ENCODE measurements around the gene ARSI. TPM values are rescaled to one million over a fixed set of nuclear protein-coding genes. Genes with fewer than 3 reads are reported as not detected.

Gene ARSI
- total RNA-seq, result 1 to 10 TPM in 1 of 4 donors, under 1 TPM in 3; 0.17 to 1.5 (median 0.43) TPM

- no peak for TF ChIP-seq CTCF (IDR thresholded peaks at IDR 0.05; ENCODE audit: low read depth)
These were observed at the start of gene ARSI for GRCh38 chr5:150302301-150303069. Gene ARSI, minus strand, starts transcription at chr5:150302905. Its CDS starts 532 bp downstream, at chr5:150302373.

- TF ChIP-seq CTCF (IDR thresholded peaks at IDR 0.05; ENCODE audit: low read depth), result no peak
These were observed 48.0 kb upstream of the ARSI start for GRCh38 chr5:150350524-150351344.

- no peak for TF ChIP-seq CTCF (IDR thresholded peaks at IDR 0.05; ENCODE audit: low read depth)
These were observed 47.1 kb upstream of the ARSI start for GRCh38 chr5:150349681-150350275.

- TF ChIP-seq CTCF (IDR thresholded peaks at IDR 0.05; ENCODE audit: low read depth), result no peak
These were observed 44.7 kb upstream of the ARSI start for GRCh38 chr5:150347451-150347850.

GRCh38 chr5:150347003-150347402, 44.3 kb upstream of the ARSI start:
- TF ChIP-seq CTCF (IDR thresholded peaks at IDR 0.05; ENCODE audit: low read depth), result no peak

- TF ChIP-seq CTCF (IDR thresholded peaks at IDR 0.05; ENCODE audit: low read depth), result no peak
These were observed 43.9 kb upstream of the ARSI start for GRCh38 chr5:150346592-150346991.

GRCh38 chr5:150345716-150346115, 43.0 kb upstream of the ARSI start:
- TF ChIP-seq CTCF (IDR thresholded peaks at IDR 0.05; ENCODE audit: low read depth), result no peak
